HG03103 (cell line): ENCODE data around the gene CNTFR.

Experiments used
- ATAC-seq: cut with Tn5 transposase; IDR thresholded peaks from one replicate; pipeline ENCODE4 v1.9.1; 2021; ENCODE audit warnings: low read depth; ENCODE audit not compliant: unreplicated experiment

CNTFR gene

GRCh38 chr9:34573599-34574325 is 15.8 kb downstream of the CNTFR start:
- no peak for ATAC-seq

GRCh38 chr9:34572628-34573027 is 16.9 kb downstream of the CNTFR start:
- no peak for ATAC-seq

DNA sequence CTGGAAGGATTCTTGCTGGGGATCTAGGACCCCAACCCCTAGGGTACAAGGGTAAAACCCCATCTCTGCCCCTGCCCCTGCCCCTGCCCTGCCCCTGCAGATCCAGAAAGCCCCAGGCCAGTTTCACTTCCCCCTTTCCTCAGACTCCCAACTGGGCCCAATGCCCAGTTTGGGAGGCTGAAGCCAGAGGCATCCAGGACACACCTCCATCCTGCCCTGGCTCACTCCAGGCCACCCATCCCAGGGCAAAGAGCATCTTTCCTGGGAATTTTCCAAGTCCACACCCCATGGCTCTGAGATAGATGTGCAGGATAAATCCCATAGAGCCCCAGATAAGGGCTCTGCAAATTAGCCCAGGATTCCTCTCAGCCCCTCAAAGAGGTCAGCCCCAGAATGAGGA is 17.4 kb downstream of the CNTFR start:
- no peak for ATAC-seq

GRCh38 chr9:34571481-34571810 is 18.1 kb downstream of the CNTFR start:
- ATAC-seq = no peak

DNA sequence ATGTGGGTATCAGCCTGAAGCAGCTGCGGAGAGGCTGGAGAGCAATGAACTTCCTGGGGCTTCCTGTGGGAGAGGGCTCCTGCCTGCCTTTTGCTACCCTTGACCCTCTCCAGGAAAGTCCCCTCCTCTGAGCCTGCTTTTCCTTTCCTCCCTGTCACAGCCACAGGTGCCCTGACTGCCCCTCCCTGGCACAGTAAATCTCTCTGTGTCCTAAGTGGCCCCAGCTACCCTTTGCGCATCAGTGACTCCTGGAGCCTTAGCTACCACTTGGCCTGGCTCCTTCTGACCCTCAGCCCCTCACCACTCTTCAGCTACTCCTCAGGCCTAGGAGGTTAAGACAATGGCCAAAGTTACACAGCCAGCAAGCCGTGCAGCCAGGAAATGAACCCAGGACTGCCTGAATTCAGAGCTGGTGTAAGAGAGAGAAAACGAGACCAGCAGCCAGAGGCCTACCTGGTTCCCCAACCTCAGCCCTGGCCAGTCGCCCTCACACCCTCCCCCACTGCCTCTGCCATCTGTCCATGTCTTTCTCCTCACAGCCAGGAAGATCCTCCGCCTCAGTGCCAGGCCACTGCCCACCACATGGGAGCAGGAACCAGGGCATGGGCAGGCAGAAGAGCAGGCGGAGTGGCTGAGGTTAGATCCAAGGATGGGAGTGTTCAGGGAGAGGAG is 18.6 kb downstream of the CNTFR start:
- no peak for ATAC-seq

DNA sequence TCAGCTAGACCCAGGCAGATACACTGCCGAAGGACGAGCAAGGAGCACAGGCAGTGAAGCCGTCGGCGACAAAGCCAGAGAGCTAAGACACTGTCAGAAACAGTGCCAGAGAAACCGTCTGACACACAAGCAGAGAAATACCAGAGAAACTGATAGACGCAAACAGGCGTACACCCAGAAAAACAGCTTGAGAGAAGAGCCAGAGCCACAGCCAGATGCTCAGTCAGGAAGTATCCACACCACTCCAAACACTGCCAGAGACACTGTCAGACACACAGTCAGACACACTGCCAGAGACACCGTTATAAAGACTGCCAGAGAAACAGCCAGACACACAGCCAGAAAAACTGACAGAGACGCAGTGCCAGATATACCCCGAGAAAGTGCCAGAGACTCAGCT is 19.1 kb downstream of the CNTFR start:
- ATAC-seq = no peak

- ATAC-seq = no peak
These were observed 20.8 kb downstream of the CNTFR start for GRCh38 chr9:34568774-34569173.

- ATAC-seq = no peak
These were observed 21.4 kb downstream of the CNTFR start for GRCh38 chr9:34568133-34568532.

GRCh38 chr9:34566972-34567371 is 22.6 kb downstream of the CNTFR start:
- ATAC-seq = no peak

- no peak for ATAC-seq
These were observed 23.2 kb downstream of the CNTFR start for GRCh38 chr9:34566322-34566721.

GRCh38 chr9:34565856-34566255 is 23.7 kb downstream of the CNTFR start:
- ATAC-seq = no peak

GRCh38 chr9:34564617-34565016 is 24.9 kb downstream of the CNTFR start:
- no peak for ATAC-seq

- ATAC-seq = no peak
These were observed 26.3 kb downstream of the CNTFR start for GRCh38 chr9:34563262-34563661.

DNA sequence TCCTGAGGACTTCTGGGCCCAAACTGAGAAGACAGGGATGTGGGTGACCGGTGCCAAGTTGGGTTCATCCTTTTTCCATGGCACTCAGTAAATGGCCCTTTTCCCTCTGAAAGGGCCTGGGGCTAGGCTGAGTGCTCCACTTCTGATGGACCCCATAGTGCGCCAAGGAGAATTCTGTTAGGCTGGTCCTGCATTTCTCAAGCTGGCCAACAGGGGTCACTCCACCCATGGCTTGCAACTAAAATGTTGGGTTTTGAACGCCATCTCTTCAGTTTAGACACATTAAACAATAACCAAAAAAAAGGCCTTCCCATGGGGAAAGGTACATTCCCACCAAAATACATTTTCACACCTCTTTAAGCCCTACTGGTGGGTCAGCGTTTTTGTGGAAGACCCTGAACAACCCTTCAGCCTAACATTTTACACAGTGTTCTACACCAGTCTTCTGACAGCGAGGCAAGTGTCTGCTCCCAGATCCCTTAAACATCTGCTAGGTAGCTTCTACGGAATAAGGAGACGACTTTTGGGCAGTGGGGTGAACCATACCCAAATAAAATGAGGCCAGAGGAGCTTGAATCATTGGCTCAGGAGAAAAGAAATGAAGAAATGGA is 27.3 kb downstream of the CNTFR start:
- ATAC-seq = no peak

GRCh38 chr9:34560599-34561214 is 28.8 kb downstream of the CNTFR start:
- no peak for ATAC-seq

GRCh38 chr9:34559624-34560455 is 29.7 kb downstream of the CNTFR start:
- no peak for ATAC-seq

GRCh38 chr9:34558919-34559623 is 30.5 kb downstream of the CNTFR start:
- no peak for ATAC-seq

- ATAC-seq = no peak
These were observed 31.2 kb downstream of the CNTFR start for GRCh38 chr9:34558364-34558763.

DNA sequence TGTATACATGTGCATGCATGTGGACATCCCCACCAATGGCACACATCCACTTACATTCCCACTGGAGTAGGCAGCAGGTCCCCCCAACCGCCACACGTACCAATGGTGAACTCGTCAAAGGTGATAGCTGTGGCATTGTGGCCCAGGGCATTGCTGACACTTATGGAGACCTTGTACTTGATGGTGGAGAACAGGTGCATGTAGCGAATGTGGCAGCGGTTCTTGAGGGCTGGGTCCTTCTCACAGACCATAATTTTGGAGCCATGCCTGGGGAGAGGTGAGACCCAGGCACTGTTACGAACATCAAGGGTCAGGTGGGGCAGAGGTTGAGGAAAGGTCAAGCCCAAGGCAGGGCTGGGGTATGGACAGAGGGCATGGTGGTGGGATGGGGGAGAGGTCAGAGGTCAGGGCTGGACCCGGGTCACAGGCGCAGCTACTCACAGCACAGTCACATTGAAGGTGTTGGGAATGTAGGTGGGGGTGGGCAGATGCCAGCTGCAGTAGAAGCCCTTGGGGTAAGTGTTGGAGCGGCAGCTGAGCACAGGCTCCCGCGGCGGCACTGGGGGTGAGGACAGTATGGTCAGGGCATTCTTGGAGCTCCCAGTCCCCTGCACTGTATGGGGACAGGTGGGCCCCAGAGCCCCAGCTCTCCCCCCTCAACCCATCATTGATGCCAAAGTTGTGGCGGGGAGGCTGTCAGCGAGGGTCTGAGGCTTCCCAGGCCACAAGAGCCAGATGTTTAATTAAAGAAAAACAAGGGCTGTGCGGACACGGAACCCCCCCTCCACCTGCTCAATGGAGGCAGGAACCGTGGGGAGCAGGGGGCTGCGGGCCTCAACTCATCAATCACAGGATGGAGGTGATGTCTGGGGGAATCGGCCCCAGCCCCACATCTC is 31.9 kb downstream of the CNTFR start:
- no peak for ATAC-seq
